Neural cell (in vitro differentiated cells): ENCODE results near the gene NCKAP5L. TPM values are rescaled to one million over a fixed set of nuclear protein-coding genes. Genes with fewer than 3 reads are reported as not detected.

Experiments
- H2AFZ ChIP-seq: fragments of 200-600, 300-800 bp; sonication (generic), shearing (Covaris generic); 2 replicates; pipeline ENCODE4 v1.6.0; 2014; ENCODE audit warnings: low read depth, mild to moderate bottlenecking, antibody characterized with exemption, low read length, moderate library complexity
- H3F3A ChIP-seq: fragments of 200-600 bp; shearing (Covaris generic); 2 replicates; pipeline ENCODE4 v1.6.1; 2016; ENCODE audit warnings: mild to moderate bottlenecking, moderate library complexity, mixed read lengths, antibody characterized with exemption, low read length; ENCODE audit not compliant: insufficient read depth, poor library complexity, severe bottlenecking
- H3K27ac ChIP-seq: fragments of 200-600, 300-800 bp; sonication (generic), shearing (Covaris generic); 2 replicates; pipeline ENCODE4 v1.5.1; 2014; ENCODE audit warnings: mild to moderate bottlenecking, low read length, moderate library complexity
- H3K27me3 ChIP-seq: fragments of 300-800, 200-600 bp; sonication (generic), shearing (Covaris generic); 2 replicates; pipeline ENCODE4 v1.6.0; 2014; ENCODE audit warnings: mild to moderate bottlenecking, low read depth, low read length, moderate library complexity; ENCODE audit not compliant: insufficient read depth
- H3K36me3 ChIP-seq: fragments of 300-800, 200-600 bp; sonication (generic), shearing (Covaris generic); 2 replicates; pipeline ENCODE4 v1.5.1; 2014; ENCODE audit warnings: mild to moderate bottlenecking, antibody characterized with exemption, low read length, moderate library complexity; ENCODE audit not compliant: insufficient read depth
- H3K4me2 ChIP-seq: fragments of 300-800, 200-600 bp; sonication (generic), shearing (Covaris generic); 2 replicates; pipeline ENCODE4 v1.6.0; 2014; ENCODE audit warnings: mild to moderate bottlenecking, low read length
- H3K4me3 ChIP-seq: fragments of 300-800, 200-600 bp; sonication (generic), shearing (Covaris generic); 2 replicates; pipeline ENCODE4 v1.5.1; 2014; ENCODE audit warnings: mild to moderate bottlenecking, low read length, moderate library complexity
- H3K79me2 ChIP-seq: fragments of 200-600 bp; shearing (Covaris generic); replicated peaks from 2 replicates; pipeline ENCODE4 v1.6.0; 2014; ENCODE audit warnings: mild to moderate bottlenecking, low read length, moderate library complexity; ENCODE audit not compliant: insufficient read depth
- H3K9ac ChIP-seq: fragments of 300-800, 200-600 bp; sonication (generic), shearing (Covaris generic); 2 replicates; pipeline ENCODE4 v1.6.1; 2016; ENCODE audit warnings: mild to moderate bottlenecking, low read length, mixed read lengths
- H3K9me2 ChIP-seq: fragments of 200-600 bp; shearing (Covaris generic); 2 replicates; pipeline ENCODE4 v1.6.1; 2016; ENCODE audit warnings: mild to moderate bottlenecking, low read length, mixed read lengths; ENCODE audit not compliant: insufficient read depth
- H3K9me3 ChIP-seq: fragments of 200-600, 300-800 bp; sonication (generic), shearing (Covaris generic); 2 replicates; pipeline ENCODE4 v1.6.1; 2016; ENCODE audit warnings: mild to moderate bottlenecking, mixed run types, low read length, moderate library complexity, mixed read lengths
- H4K20me1 ChIP-seq: fragments of 200-600 bp; shearing (Covaris generic); 2 replicates; pipeline ENCODE4 v1.6.1; 2016; ENCODE audit warnings: mild to moderate bottlenecking, mixed run types; ENCODE audit not compliant: insufficient read depth
- EP300 ChIP-seq: fragments of 450-650 bp; conservative IDR thresholded peaks from 2 replicates; pipeline ENCODE4 v1.6.1; 2014; ENCODE audit warnings: antibody characterized with exemption, mild to moderate bottlenecking, moderate library complexity; ENCODE audit not compliant: poor library complexity, severe bottlenecking
- EZH2 ChIP-seq: fragments of 200-600, 300-800 bp; shearing (Covaris generic), sonication (generic); IDR thresholded peaks from 2 replicates; pipeline ENCODE4 v1.6.1; 2014; ENCODE audit warnings: antibody characterized with exemption, low read length, borderline replicate concordance, mild to moderate bottlenecking; ENCODE audit not compliant: insufficient read depth, poor library complexity, severe bottlenecking
- MXI1 ChIP-seq: fragments of 450-650 bp; conservative IDR thresholded peaks from 2 replicates; pipeline ENCODE4 v1.6.1; 2014; ENCODE audit warnings: antibody characterized with exemption, mild to moderate bottlenecking; ENCODE audit not compliant: poor library complexity, severe bottlenecking
- POLR2AphosphoS5 ChIP-seq: IDR thresholded peaks from 2 replicates; pipeline ENCODE4 v1.6.1; 2012
- RAD21 ChIP-seq: fragments of 450-650 bp; conservative IDR thresholded peaks from 2 replicates; pipeline ENCODE4 v1.6.1; 2014; ENCODE audit warnings: antibody characterized with exemption, mild to moderate bottlenecking, moderate library complexity
- SMC3 ChIP-seq: fragments of 450-650 bp; conservative IDR thresholded peaks from 2 replicates; pipeline ENCODE4 v1.6.1; 2014; ENCODE audit warnings: antibody characterized with exemption, mild to moderate bottlenecking, moderate library complexity; ENCODE audit not compliant: poor library complexity
- TAF1 ChIP-seq: IDR thresholded peaks from 2 replicates; pipeline ENCODE4 v1.6.1; 2012; ENCODE audit warnings: low read depth
- polyA plus RNA-seq: library from polyadenylated mRNA; depleted of rRNA; stranded (reverse); fragments of >200 nt; gene quantifications from 2 replicates; pipeline ENCODE4 v1.2.3, GENCODE V29; 2014
- TF ChIP-seq, protein P1 (sequence below): IDR thresholded peaks from 2 replicates; pipeline ENCODE4 v1.6.1; 2012; ENCODE audit warnings: borderline replicate concordance
- TF ChIP-seq, protein P2 (sequence below): fragments of 450-650 bp; IDR thresholded peaks from 2 replicates; pipeline ENCODE4 v1.5.1; 2014; ENCODE audit warnings: antibody characterized with exemption, mild to moderate bottlenecking, moderate library complexity; ENCODE audit not compliant: poor library complexity, severe bottlenecking

Gene NCKAP5L
- polyA plus RNA-seq, 1 donor from 2014 or later, result 6.2 TPM

DNA sequence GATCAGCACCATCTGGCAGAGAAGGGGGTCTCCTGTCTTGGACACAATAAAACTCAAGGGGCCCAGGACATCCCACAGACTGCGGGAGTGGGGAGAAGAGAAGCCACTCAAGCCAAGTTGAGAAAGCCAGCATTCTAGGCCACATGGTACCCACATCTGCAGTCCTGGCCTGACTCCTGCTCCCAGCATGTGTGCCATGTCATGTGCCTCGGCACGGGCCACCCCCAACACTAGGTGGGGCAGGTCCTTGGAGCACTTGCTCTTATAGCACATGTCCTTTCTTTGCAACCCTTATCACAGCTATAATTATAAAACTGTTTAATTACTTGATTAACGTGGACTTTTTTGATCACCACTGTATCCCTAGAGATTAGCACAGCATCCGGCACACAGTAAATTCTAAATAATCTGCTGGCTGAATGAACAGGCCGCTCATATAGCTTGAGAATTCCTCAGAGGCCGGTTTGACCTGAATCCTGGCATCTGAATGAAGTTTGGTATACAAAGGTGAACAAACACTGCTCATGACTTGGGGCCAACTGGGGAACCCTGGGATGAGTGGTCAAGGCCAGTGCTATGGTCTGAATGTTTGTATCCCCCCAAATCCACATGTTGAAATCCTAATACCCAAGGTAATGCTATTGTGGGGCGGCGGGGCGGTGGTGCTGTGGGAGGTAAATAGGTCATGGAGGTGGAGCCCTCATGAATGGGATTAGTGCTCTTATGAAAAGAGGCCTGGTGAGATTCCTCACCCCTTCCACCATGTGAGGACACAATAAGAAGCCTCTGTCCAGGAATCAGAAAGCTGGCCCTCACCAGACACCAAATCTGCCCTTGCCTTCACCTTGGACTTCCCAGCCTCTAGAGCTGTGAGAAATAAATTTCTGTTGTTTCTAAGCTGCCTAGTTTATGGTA is 6.6 kb downstream of the NCKAP5L start:
- Histone ChIP-seq H2AFZ (no peak overlapping the region), H4K20me1 (no peaks in the 10 kb centered on the region), H3K4me3 (no peak overlapping the region), H3K36me3 (no peaks in the 10 kb centered on the region), H3K9me3 (no peaks in the 10 kb centered on the region), H3K27me3 (no peaks in the 10 kb centered on the region), H3K27ac (no peak overlapping the region), H3K4me2 (no peak overlapping the region), H3K79me2 (peaks cover 35% of the 10 kb centered on the region), H3K9ac (no peak overlapping the region), H3F3A (no peaks in the 10 kb centered on the region), H3K9me2 (no peaks in the 10 kb centered on the region)
- no peak for TF ChIP-seq MXI1
- no peak for TF ChIP-seq POLR2AphosphoS5
- TF ChIP-seq, protein P1, sequence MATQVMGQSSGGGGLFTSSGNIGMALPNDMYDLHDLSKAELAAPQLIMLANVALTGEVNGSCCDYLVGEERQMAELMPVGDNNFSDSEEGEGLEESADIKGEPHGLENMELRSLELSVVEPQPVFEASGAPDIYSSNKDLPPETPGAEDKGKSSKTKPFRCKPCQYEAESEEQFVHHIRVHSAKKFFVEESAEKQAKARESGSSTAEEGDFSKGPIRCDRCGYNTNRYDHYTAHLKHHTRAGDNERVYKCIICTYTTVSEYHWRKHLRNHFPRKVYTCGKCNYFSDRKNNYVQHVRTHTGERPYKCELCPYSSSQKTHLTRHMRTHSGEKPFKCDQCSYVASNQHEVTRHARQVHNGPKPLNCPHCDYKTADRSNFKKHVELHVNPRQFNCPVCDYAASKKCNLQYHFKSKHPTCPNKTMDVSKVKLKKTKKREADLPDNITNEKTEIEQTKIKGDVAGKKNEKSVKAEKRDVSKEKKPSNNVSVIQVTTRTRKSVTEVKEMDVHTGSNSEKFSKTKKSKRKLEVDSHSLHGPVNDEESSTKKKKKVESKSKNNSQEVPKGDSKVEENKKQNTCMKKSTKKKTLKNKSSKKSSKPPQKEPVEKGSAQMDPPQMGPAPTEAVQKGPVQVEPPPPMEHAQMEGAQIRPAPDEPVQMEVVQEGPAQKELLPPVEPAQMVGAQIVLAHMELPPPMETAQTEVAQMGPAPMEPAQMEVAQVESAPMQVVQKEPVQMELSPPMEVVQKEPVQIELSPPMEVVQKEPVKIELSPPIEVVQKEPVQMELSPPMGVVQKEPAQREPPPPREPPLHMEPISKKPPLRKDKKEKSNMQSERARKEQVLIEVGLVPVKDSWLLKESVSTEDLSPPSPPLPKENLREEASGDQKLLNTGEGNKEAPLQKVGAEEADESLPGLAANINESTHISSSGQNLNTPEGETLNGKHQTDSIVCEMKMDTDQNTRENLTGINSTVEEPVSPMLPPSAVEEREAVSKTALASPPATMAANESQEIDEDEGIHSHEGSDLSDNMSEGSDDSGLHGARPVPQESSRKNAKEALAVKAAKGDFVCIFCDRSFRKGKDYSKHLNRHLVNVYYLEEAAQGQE, result no peak
- no peak for TF ChIP-seq SMC3

DNA sequence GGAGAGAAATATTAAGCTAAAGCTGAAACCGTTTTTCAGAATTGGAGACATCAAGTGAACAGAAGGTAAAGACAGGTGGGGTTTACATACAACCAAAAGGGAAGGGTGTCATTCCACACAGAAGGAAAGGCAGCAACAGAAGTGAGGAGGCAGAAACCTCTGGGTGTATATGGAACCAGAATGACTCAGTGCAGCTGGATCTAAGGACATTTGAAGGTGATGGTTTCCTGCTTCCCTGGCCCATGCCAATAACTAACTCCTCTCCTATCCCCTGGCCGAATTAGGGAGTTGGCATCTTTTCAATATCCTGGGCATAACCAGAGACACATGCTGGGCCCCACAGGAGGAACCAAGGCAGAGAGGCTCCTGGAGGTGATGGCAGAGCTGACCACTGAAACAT is 8.4 kb downstream of the NCKAP5L start:
- TF ChIP-seq EZH2 (no peak), MXI1 (no peak), TAF1 (no peak), EP300 (no peak), SMC3 (no peak), POLR2AphosphoS5 (no peak), RAD21 (no peak)
- TF ChIP-seq, protein P1, result no peak
- TF ChIP-seq, protein P2, sequence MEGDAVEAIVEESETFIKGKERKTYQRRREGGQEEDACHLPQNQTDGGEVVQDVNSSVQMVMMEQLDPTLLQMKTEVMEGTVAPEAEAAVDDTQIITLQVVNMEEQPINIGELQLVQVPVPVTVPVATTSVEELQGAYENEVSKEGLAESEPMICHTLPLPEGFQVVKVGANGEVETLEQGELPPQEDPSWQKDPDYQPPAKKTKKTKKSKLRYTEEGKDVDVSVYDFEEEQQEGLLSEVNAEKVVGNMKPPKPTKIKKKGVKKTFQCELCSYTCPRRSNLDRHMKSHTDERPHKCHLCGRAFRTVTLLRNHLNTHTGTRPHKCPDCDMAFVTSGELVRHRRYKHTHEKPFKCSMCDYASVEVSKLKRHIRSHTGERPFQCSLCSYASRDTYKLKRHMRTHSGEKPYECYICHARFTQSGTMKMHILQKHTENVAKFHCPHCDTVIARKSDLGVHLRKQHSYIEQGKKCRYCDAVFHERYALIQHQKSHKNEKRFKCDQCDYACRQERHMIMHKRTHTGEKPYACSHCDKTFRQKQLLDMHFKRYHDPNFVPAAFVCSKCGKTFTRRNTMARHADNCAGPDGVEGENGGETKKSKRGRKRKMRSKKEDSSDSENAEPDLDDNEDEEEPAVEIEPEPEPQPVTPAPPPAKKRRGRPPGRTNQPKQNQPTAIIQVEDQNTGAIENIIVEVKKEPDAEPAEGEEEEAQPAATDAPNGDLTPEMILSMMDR, result no peak

More for the DNA sequence above, 8.4 kb downstream of the NCKAP5L start:
- H2AFZ ChIP-seq, result no peak overlapping the region
- no peak overlapping the region for H3K4me2 ChIP-seq
- no peak overlapping the region for H3K27ac ChIP-seq
- H4K20me1 ChIP-seq, result no peaks in the 10 kb centered on the region
- peaks cover 21% of the 10 kb centered on the region for H3K79me2 ChIP-seq
- no peak overlapping the region for H3K9ac ChIP-seq
- H3K4me3 ChIP-seq, result no peak overlapping the region
- H3K9me2 ChIP-seq, result no peaks in the 10 kb centered on the region
- no peaks in the 10 kb centered on the region for H3K36me3 ChIP-seq
- H3K9me3 ChIP-seq, result no peaks in the 10 kb centered on the region
- no peaks in the 10 kb centered on the region for H3F3A ChIP-seq
- no peaks in the 10 kb centered on the region for H3K27me3 ChIP-seq
